D341Med (cell line): ENCODE data around the gene OSTN.

Experiments used
- DNase-seq: peaks from one replicate; pipeline ENCODE4 v3.0.0; 2012; ENCODE audit warnings: low spot score

The OSTN gene

GRCh38 chr3:191314109-191314728 is 115.2 kb downstream of the OSTN start:
- no peak for DNase-seq
